K562 (cell line): ENCODE measurements around the gene ANAPC16. TPM values are rescaled to one million over a fixed set of nuclear protein-coding genes. Genes with fewer than 3 reads are reported as not detected.

Experiments used
- BRF1 ChIP-seq: IDR thresholded peaks from 3 replicates; pipeline ENCODE4 v1.6.1; 2011; ENCODE audit warnings: borderline replicate concordance, mild to moderate bottlenecking; ENCODE audit not compliant: insufficient read length; ENCODE audit errors: extremely low read depth
- EZH2 ChIP-seq: IDR thresholded peaks from 2 replicates; pipeline ENCODE4 v1.6.1; 2012; ENCODE audit warnings: low read depth, mild to moderate bottlenecking, inconsistent platforms, low read length, borderline replicate concordance
- KAT7 ChIP-seq: sonication (generic); formaldehyde crosslinking; IDR thresholded peaks from 2 replicates; pipeline ENCODE4 v1.8.0; 2022; ENCODE audit warnings: missing genetic modification reagents, mild to moderate bottlenecking, borderline replicate concordance
- MAZ ChIP-seq, 2 experiments: fragments of 450-650 bp in 1 of 2; sonication (generic) in 1 of 2; formaldehyde crosslinking; IDR thresholded peaks in 1 of 2; conservative IDR thresholded peaks in 1 of 2; 2 replicates each; pipeline versions ENCODE4 v1.4.0 to v1.5.0; 2020; ENCODE audit warnings: mild to moderate bottlenecking in 1 of 2, missing genetic modification reagents in 1 of 2
- MTA3 ChIP-seq: fragments of 450-650 bp; formaldehyde crosslinking; IDR thresholded peaks from 2 replicates; pipeline ENCODE4 v1.6.1; 2017; ENCODE audit warnings: mild to moderate bottlenecking, borderline replicate concordance
- NR2C1 ChIP-seq, 2 experiments: fragments of 450-650 bp; IDR thresholded peaks; 2 replicates each; pipeline ENCODE4 v1.6.1; 2017; ENCODE audit warnings: mild to moderate bottlenecking in 2 of 2, antibody characterized with exemption in 1 of 2, inconsistent platforms in 1 of 2, missing compliant biosample characterization in 1 of 2, missing genetic modification characterization in 1 of 2
- SNRNP70 ChIP-seq: fragments of 200-400 bp; formaldehyde crosslinking; optimal IDR thresholded peaks from 2 replicates; pipeline ENCODE3; 2017; ENCODE audit warnings: low read depth, low read length
- ZKSCAN1 ChIP-seq: fragments of 150-350 bp; IDR thresholded peaks from 2 replicates; pipeline ENCODE4 v1.6.1; 2016; ENCODE audit warnings: low read depth, low read length
- ZNF239 ChIP-seq: fragments of 250-450 bp; sonication (Bioruptor Pico); IDR thresholded peaks from 2 replicates; pipeline ENCODE4 v1.4.0; 2020; ENCODE audit warnings: mild to moderate bottlenecking
- ZNF76 ChIP-seq: fragments of 250-450 bp; sonication (Bioruptor Pico); IDR thresholded peaks from 2 replicates; pipeline ENCODE4 v1.4.0; 2020; ENCODE audit warnings: mild to moderate bottlenecking, moderate library complexity, borderline replicate concordance
- ZNF766 ChIP-seq: fragments of 200-800 bp; sonication (Bioruptor generic); conservative IDR thresholded peaks from 2 replicates; pipeline ENCODE4 v1.6.1; 2016; ENCODE audit warnings: missing genetic modification characterization, missing compliant biosample characterization
- polyA plus RNA-seq, 8 experiments: library from polyadenylated mRNA; depleted of rRNA in 4 of 8; stranded (reverse) in 5 of 8; unstranded in 3 of 8; fragments of >200 nt; fragmentation: Nextera tagmentation in 2 of 8; fragmentation: Illumina TruSeq in 1 of 8; extraction: Ambion mirVana in 2 of 8; extraction: Trizol in 1 of 8; gene quantifications; 2 replicates each; pipeline versions ENCODE4 v1.2.1 to v1.2.3, GENCODE V29; 2011 to 2014; ENCODE audit warnings: inconsistent platforms in 1 of 8, missing spikeins in 1 of 8
- total RNA-seq, 7 experiments: library from RNA; depleted of rRNA in 6 of 7; stranded (reverse); fragments of >200 nt in 6 of 7; fragmentation: Illumina TruSeq in 2 of 7; extraction: Trizol in 2 of 7; gene quantifications; 2 replicates each; pipeline versions ENCODE4 v1.2.1 to v1.2.3, GENCODE V29; 2011 to 2021; ENCODE audit warnings: low replicate concordance in 1 of 7
- TF ChIP-seq, protein P1 (sequence below): fragments of 450-650 bp; conservative IDR thresholded peaks from 2 replicates; pipeline ENCODE4 v1.6.1; 2016; ENCODE audit warnings: missing genetic modification characterization, low read depth, mild to moderate bottlenecking, missing compliant biosample characterization, moderate library complexity
- TF ChIP-seq, protein P2 (sequence below), 2 experiments: fragments of 250-450 bp in 1 of 2; fragments of 450-650 bp in 1 of 2; sonication (Bioruptor Pico) in 1 of 2; IDR thresholded peaks; 2 replicates each; pipeline versions ENCODE4 v1.6.1 to v1.8.0; 2016 to 2021; ENCODE audit warnings: mild to moderate bottlenecking in 2 of 2, moderate library complexity in 2 of 2, missing compliant biosample characterization in 1 of 2, missing genetic modification characterization in 1 of 2
- TF ChIP-seq, protein P3 (sequence below), 3 experiments: fragments of 200-800 bp in 1 of 3; sonication (Bioruptor generic) in 1 of 3; sonication (generic) in 1 of 3; formaldehyde crosslinking in 1 of 3; IDR thresholded peaks; 2 replicates each; pipeline versions ENCODE4 v1.6.1 to v1.8.0; 2016 to 2022; ENCODE audit warnings: mild to moderate bottlenecking in 2 of 3, missing compliant biosample characterization in 2 of 3, missing genetic modification characterization in 2 of 3, missing genetic modification reagents in 1 of 3
- TF ChIP-seq, protein P4 (sequence below): fragments of 200-800 bp; sonication (Bioruptor generic); IDR thresholded peaks from 2 replicates; pipeline ENCODE4 v1.6.1; 2017; ENCODE audit warnings: missing genetic modification characterization, missing compliant biosample characterization
- TF ChIP-seq, protein P5 (sequence below): fragments of 200-800 bp; sonication (Bioruptor generic); IDR thresholded peaks from 2 replicates; pipeline ENCODE4 v1.6.1; 2017; ENCODE audit warnings: missing genetic modification characterization, missing compliant biosample characterization

Gene ANAPC16
- total and polyA plus RNA-seq, 9 of the 15 experiments (the other 6 are each of a cell fraction or from before 2014, with no cell fraction given) = 42.6 to 208 (median 108) TPM

DNA sequence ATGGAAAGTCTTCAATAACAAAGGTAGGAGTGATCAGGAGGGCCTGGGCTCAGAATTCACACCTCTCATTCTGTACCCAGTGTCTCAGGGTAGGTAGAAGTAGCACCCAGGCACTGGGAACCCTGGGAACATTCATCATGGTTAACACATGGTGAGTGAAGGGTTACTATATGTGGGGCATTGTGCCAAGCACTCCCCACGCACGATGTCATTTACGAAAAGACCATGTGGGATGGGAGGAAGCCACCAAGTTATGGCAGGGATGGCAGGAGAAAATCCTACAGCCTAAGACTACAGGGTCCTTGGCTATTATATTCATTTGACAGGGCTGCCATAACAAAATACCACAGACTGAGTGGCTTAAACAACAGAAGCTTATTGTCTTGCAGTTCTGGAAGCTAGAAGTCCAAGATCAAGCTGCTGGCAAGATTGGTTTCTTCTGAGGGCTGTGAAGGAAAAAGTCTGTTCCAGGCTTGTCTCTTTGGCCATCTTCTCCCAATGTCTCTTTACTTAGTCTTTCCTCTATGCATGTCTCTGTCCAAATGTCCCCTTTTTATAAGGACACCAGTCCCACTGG lies 30.2 kb downstream of the ANAPC16 start (continued):
- TF ChIP-seq, protein P1, sequence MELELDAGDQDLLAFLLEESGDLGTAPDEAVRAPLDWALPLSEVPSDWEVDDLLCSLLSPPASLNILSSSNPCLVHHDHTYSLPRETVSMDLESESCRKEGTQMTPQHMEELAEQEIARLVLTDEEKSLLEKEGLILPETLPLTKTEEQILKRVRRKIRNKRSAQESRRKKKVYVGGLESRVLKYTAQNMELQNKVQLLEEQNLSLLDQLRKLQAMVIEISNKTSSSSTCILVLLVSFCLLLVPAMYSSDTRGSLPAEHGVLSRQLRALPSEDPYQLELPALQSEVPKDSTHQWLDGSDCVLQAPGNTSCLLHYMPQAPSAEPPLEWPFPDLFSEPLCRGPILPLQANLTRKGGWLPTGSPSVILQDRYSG (tag) = 0 out of 2 replicates have a peak, but pooled peaks have one; percentile 50
- TF ChIP-seq ZNF76 (CRISPR knock-in tag) = 0 out of 2 replicates have a peak, but pooled peaks have one; percentile 61
- peak; percentile 24; the same call in 1 of the 2 replicates for TF ChIP-seq ZNF239 (CRISPR knock-in tag)
- TF ChIP-seq, protein P2, sequence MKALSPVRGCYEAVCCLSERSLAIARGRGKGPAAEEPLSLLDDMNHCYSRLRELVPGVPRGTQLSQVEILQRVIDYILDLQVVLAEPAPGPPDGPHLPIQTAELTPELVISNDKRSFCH (CRISPR knock-in tag; IDR thresholded peaks at IDR 0.05) = no peak
- TF ChIP-seq, protein P2 (tag; IDR thresholded peaks at IDR 0.05) = peak; percentile 48; the same call in 1 of the 2 replicates
- TF ChIP-seq NR2C1 (IDR thresholded peaks at IDR 0.05) = no peak
- peak; percentile 15; the same call in 1 of the 2 replicates for TF ChIP-seq NR2C1 (tag; IDR thresholded peaks at IDR 0.05)
- no peak for TF ChIP-seq SNRNP70
- no peak for TF ChIP-seq BRF1
- TF ChIP-seq EZH2 = no peak
- 0 out of 4 replicates have a peak, but pooled peaks of 1 of the 2 experiments have one; percentile 19 for TF ChIP-seq MAZ (CRISPR knock-in tag; conservative IDR thresholded peaks at IDR 0.05 in 1 of 2, IDR thresholded peaks at IDR 0.05 in 1 of 2)
- TF ChIP-seq ZNF766 (CRISPR knock-in tag) = 0 out of 2 replicates have a peak, but pooled peaks have one; percentile 29
- TF ChIP-seq, protein P3, sequence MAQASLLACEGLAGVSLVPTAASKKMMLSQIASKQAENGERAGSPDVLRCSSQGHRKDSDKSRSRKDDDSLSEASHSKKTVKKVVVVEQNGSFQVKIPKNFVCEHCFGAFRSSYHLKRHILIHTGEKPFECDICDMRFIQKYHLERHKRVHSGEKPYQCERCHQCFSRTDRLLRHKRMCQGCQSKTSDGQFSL (CRISPR knock-in tag; IDR thresholded peaks at IDR 0.05) = no peak
- TF ChIP-seq, protein P3 (tag; IDR thresholded peaks at IDR 0.05) = no peak
- TF ChIP-seq MTA3 = no peak
- TF ChIP-seq, protein P4, sequence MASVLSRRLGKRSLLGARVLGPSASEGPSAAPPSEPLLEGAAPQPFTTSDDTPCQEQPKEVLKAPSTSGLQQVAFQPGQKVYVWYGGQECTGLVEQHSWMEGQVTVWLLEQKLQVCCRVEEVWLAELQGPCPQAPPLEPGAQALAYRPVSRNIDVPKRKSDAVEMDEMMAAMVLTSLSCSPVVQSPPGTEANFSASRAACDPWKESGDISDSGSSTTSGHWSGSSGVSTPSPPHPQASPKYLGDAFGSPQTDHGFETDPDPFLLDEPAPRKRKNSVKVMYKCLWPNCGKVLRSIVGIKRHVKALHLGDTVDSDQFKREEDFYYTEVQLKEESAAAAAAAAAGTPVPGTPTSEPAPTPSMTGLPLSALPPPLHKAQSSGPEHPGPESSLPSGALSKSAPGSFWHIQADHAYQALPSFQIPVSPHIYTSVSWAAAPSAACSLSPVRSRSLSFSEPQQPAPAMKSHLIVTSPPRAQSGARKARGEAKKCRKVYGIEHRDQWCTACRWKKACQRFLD (CRISPR knock-in tag) = peak; percentile 19; the same call in 1 of the 2 replicates
- TF ChIP-seq KAT7 = peak; percentile 79; the same call in 1 of the 2 replicates
- no peak for TF ChIP-seq ZKSCAN1
- TF ChIP-seq, protein P5, sequence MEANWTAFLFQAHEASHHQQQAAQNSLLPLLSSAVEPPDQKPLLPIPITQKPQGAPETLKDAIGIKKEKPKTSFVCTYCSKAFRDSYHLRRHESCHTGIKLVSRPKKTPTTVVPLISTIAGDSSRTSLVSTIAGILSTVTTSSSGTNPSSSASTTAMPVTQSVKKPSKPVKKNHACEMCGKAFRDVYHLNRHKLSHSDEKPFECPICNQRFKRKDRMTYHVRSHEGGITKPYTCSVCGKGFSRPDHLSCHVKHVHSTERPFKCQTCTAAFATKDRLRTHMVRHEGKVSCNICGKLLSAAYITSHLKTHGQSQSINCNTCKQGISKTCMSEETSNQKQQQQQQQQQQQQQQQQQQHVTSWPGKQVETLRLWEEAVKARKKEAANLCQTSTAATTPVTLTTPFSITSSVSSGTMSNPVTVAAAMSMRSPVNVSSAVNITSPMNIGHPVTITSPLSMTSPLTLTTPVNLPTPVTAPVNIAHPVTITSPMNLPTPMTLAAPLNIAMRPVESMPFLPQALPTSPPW (CRISPR knock-in tag) = no peak
